ENCODE measurements around the gene KATNBL1. TPM values are rescaled to one million over a fixed set of nuclear protein-coding genes. Genes with fewer than 3 reads are reported as not detected.

Gene KATNBL1
- total RNA-seq, 3 donors from 2014 or later (not counting 1 experiment from before 2014, with no cell fraction given), result 24.0 to 33.8 (median 26.1) TPM

DNA sequence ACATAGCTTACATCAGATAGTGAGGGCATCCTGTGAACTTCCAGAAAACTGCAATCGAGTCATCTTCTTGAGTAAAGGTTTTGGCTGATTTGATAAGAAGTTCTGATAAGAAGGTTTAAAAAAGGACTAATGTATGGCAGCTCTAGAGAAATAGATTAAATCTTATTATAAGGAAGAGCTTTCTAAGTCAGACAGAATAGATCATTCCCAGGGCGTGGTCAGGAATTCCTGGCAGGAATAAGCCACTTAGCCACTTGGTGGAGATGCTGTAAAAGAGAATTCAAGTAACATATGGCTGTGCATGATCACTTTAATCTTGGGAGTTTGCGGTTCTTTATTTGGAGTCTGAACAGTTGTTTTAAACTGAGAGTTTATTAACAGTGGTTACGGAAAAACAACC, 90.6 kb downstream of the KATNBL1 start:
- H3K36me3 ChIP-seq (ENCODE audit: control insufficient read depth, insufficient read depth, low read length), result no peaks in the 10 kb centered on the region
- H3K4me3 ChIP-seq (ENCODE audit: low read length), result no peak overlapping the region
- no peaks in the 10 kb centered on the region for H3K9me3 Mint-ChIP-seq
- ATAC-seq (no peak), DNase-seq (no peak)
- H3K36me3 Mint-ChIP-seq, result no peaks in the 10 kb centered on the region
- no peaks in the 10 kb centered on the region for H3K27me3 ChIP-seq (ENCODE audit: control insufficient read depth, insufficient read depth, low read length)
- no peaks in the 10 kb centered on the region for H3K4me1 Mint-ChIP-seq
- intact Hi-C loops (cut with micrococcal nuclease), result no loop called here
- peaks cover 6 to 26% of the 10 kb centered on the region in 2 donors for H3K27me3 Mint-ChIP-seq (ENCODE audit: low read depth in 2 of 2)
- WGBS (ENCODE audit: insufficient coverage), result 87% methylated on average over 2 of the region's 4 CpGs
- H3K27ac ChIP-seq (ENCODE audit: low read length), result no peak overlapping the region
- H3K9me3 ChIP-seq (ENCODE audit: control insufficient read depth, insufficient read depth, low read length), result no peaks in the 10 kb centered on the region
- no peak overlapping the region for H3K27ac Mint-ChIP-seq
- H3K4me3 Mint-ChIP-seq, result no peak overlapping the region
- H3K4me1 ChIP-seq (ENCODE audit: control insufficient read depth, insufficient read depth, low read length), result no peaks in the 10 kb centered on the region
- TF ChIP-seq, protein P1, sequence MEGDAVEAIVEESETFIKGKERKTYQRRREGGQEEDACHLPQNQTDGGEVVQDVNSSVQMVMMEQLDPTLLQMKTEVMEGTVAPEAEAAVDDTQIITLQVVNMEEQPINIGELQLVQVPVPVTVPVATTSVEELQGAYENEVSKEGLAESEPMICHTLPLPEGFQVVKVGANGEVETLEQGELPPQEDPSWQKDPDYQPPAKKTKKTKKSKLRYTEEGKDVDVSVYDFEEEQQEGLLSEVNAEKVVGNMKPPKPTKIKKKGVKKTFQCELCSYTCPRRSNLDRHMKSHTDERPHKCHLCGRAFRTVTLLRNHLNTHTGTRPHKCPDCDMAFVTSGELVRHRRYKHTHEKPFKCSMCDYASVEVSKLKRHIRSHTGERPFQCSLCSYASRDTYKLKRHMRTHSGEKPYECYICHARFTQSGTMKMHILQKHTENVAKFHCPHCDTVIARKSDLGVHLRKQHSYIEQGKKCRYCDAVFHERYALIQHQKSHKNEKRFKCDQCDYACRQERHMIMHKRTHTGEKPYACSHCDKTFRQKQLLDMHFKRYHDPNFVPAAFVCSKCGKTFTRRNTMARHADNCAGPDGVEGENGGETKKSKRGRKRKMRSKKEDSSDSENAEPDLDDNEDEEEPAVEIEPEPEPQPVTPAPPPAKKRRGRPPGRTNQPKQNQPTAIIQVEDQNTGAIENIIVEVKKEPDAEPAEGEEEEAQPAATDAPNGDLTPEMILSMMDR (IDR thresholded peaks at IDR 0.05), result no peak

DNA sequence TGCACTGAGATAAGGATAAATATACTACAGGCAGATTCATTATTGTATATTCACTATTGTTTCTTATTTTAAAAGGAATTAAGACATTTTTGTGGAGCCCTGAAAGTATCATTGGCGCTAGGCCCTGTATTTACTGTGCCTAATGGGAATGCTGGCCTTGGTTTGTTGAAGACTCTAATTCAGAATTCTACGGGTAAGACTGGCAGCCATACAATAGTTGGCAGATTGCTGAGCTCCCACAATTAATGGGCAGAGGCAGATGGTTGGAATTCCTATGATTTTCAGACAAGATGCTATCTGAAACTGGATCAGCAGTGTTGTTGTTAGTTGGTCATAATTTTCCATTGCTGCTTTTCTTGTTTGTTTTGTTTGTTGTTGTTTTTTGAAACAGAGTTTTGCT, 93.3 kb downstream of the KATNBL1 start:
- 94% methylated on average over 2 of the region's 2 CpGs for WGBS (ENCODE audit: insufficient coverage)
- no peaks in the 10 kb centered on the region for H3K27me3 ChIP-seq (ENCODE audit: control insufficient read depth, insufficient read depth, low read length)
- intact Hi-C loops (cut with micrococcal nuclease), result no loop called here
- Mint-ChIP-seq H3K27me3 (ENCODE audit: low read depth in 2 of 2) (peaks cover 11 to 34% of the 10 kb centered on the region in 2 donors), H3K27ac (no peak overlapping the region), H3K9me3 (no peaks in the 10 kb centered on the region), H3K4me3 (no peak overlapping the region), H3K36me3 (no peaks in the 10 kb centered on the region), H3K4me1 (no peaks in the 10 kb centered on the region)
- H3K9me3 ChIP-seq (ENCODE audit: control insufficient read depth, insufficient read depth, low read length), result no peaks in the 10 kb centered on the region
- ATAC-seq (no peak), DNase-seq (no peak)
- TF ChIP-seq, protein P1 (IDR thresholded peaks at IDR 0.05), result no peak
- H3K36me3 ChIP-seq (ENCODE audit: control insufficient read depth, insufficient read depth, low read length), result no peaks in the 10 kb centered on the region
- H3K4me1 ChIP-seq (ENCODE audit: control insufficient read depth, insufficient read depth, low read length), result no peaks in the 10 kb centered on the region
- H3K4me3 ChIP-seq (ENCODE audit: low read length), result no peak overlapping the region
- H3K27ac ChIP-seq (ENCODE audit: low read length), result no peak overlapping the region

DNA sequence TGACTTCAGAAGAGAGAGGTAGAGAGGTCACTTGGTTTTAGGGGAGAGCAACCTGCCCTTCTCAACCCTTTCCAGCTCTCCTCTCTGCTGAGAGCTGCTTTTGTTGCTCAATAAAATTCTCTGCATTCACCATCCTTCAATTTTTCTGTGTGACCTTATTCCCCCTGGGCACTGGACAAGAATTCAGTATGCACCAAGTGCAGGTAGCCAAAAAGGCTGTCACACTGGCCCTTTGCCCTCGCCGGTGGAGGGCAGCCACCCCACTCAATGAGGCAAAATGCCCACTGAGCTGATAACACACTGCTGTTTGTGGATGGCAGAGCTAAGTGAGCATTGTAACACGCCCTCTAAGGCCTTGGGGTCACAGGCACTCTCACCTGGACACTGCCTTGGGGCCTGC, 95.2 kb downstream of the KATNBL1 start:
- Mint-ChIP-seq H3K9me3 (no peaks in the 10 kb centered on the region), H3K27ac (no peak overlapping the region), H3K4me1 (no peaks in the 10 kb centered on the region), H3K4me3 (no peak overlapping the region), H3K36me3 (no peaks in the 10 kb centered on the region), H3K27me3 (ENCODE audit: low read depth in 2 of 2) (peaks cover 8 to 23% of the 10 kb centered on the region in 2 donors)
- DNase-seq, result no peak
- Histone ChIP-seq H3K27me3 (ENCODE audit: control insufficient read depth, insufficient read depth, low read length) (no peaks in the 10 kb centered on the region), H3K9me3 (ENCODE audit: control insufficient read depth, insufficient read depth, low read length) (no peaks in the 10 kb centered on the region), H3K36me3 (ENCODE audit: control insufficient read depth, insufficient read depth, low read length) (no peaks in the 10 kb centered on the region), H3K4me3 (ENCODE audit: low read length) (no peak overlapping the region), H3K27ac (ENCODE audit: low read length) (no peak overlapping the region), H3K4me1 (ENCODE audit: control insufficient read depth, insufficient read depth, low read length) (no peaks in the 10 kb centered on the region)
- TF ChIP-seq, protein P1 (IDR thresholded peaks at IDR 0.05), result no peak
- intact Hi-C loops (cut with micrococcal nuclease), result no loop called here
- ATAC-seq, result no peak
- WGBS (ENCODE audit: insufficient coverage), result 92% methylated on average over 3 of the region's 3 CpGs

DNA sequence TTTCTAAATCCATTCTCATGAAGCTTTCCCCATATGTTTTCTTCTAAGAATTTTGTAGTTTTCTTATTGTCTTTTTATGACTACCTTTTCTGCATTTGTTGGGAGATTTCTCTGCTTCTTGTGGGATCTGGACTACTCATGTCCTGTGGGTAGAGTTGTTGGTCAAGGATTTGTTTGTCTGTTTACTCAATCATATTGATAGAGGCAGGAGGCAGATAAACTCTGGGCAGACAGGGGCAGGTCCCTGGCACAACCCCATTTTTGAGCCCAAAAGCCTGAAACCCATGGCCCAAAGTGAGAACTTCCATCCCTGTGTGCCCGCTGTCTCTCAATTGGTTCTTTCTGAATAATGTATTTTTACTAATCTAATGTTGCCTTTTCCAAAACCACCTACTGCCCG, 95.7 kb downstream of the KATNBL1 start:
- no CpG with 5 or more reads among the region's 2 CpGs for WGBS (ENCODE audit: insufficient coverage)
- H3K27me3 ChIP-seq (ENCODE audit: control insufficient read depth, insufficient read depth, low read length), result no peaks in the 10 kb centered on the region
- Mint-ChIP-seq H3K27ac (no peak overlapping the region), H3K9me3 (no peaks in the 10 kb centered on the region), H3K27me3 (ENCODE audit: low read depth in 2 of 2) (peaks cover 8 to 23% of the 10 kb centered on the region in 2 donors), H3K36me3 (no peaks in the 10 kb centered on the region), H3K4me1 (no peaks in the 10 kb centered on the region), H3K4me3 (no peak overlapping the region)
- intact Hi-C loops (cut with micrococcal nuclease), result no loop called here
- no peaks in the 10 kb centered on the region for H3K36me3 ChIP-seq (ENCODE audit: control insufficient read depth, insufficient read depth, low read length)
- no peak for DNase-seq
- no peak overlapping the region for H3K27ac ChIP-seq (ENCODE audit: low read length)
- no peak overlapping the region for H3K4me3 ChIP-seq (ENCODE audit: low read length)
- TF ChIP-seq, protein P1 (IDR thresholded peaks at IDR 0.05), result no peak
- no peaks in the 10 kb centered on the region for H3K9me3 ChIP-seq (ENCODE audit: control insufficient read depth, insufficient read depth, low read length)
- H3K4me1 ChIP-seq (ENCODE audit: control insufficient read depth, insufficient read depth, low read length), result no peaks in the 10 kb centered on the region
- ATAC-seq, result no peak

Measured in natural killer cell (primary cell).